ENCODE measurements around the gene ALKBH2.
"Not testable (repeated sequence)": the region's sequence is repeated elsewhere in the genome, so short reads cannot be mapped to it uniquely, and the experiment has no call there.

ALKBH2 gene

GRCh38 chr12:109069307-109070271 is 23.7 kb downstream of the ALKBH2 start:
- DNase-seq (ENCODE audit: low read depth in 2 of 2) = no peak

DNA sequence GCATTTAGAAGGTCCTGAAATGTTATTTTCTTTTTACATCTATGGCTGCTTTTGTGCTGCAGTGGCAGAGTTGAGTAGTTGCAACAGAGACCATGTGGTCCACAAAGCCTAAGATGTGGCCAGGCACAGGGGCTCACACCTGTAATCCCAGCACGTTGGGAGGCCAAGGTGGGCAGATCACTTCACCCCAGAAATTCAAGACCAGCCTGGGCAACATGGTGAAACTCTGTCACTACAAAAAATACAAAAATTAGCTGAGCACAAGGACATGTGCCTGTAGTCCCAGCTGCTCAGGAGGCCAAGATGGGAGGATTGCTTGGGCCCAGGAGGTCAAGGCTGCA is 27.4 kb downstream of the ALKBH2 start:
- no peak for DNase-seq (ENCODE audit: low read depth in 2 of 2)

GRCh38 chr12:109065154-109065852 is 28.0 kb downstream of the ALKBH2 start:
- DNase-seq (ENCODE audit: low read depth in 2 of 2) = no peak

- DNase-seq (ENCODE audit: low read depth in 2 of 2) = no peak
Measured at GRCh38 chr12:109064143-109064542, 29.1 kb downstream of the ALKBH2 start.

GRCh38 chr12:109058773-109059172 is 34.5 kb downstream of the ALKBH2 start:
- DNase-seq (ENCODE audit: low read depth in 2 of 2) = no peak

GRCh38 chr12:109057376-109057775 is 35.9 kb downstream of the ALKBH2 start:
- DNase-seq (ENCODE audit: low read depth in 2 of 2) = no peak

- no peak for DNase-seq (ENCODE audit: low read depth in 2 of 2)
Measured at GRCh38 chr12:109056891-109057290, 36.4 kb downstream of the ALKBH2 start.

DNA sequence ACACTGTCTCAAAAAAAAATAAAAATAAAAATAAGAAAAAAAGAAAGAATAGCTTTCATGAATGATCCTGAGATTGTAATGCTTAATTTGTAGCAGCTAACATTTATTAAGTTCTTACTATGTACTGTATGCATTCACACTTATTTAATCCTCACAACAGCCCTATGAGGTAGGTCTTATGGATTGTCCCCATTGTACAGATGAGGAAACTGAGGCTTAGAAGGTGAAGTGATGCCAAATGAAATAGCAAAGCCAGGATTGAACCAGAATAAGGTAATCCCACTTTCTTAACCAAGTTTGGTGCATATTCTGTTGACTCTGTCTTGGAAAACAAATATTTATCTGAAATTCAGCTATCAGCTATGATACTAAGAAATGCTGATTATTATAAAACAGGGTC is 38.8 kb downstream of the ALKBH2 start:
- no peak for DNase-seq (ENCODE audit: low read depth in 2 of 2)

DNA sequence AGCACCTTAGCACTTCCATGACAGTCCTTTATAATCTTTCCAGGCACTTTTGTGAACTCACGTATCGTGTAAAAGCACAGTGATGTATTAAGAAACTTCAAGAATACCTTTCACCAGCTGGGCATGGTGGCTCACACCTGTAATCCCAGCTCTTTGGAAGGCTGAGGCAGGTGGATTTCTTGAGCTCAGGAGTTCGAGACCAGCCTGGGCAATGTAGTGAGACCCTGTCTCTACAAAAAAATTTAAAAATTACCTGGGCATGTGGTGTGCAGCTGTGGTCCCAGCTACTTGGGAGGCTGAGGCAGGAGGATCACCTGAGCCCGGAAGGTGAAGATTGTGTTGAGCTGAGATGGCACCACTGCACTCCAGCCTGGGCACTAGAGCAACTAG is 39.2 kb downstream of the ALKBH2 start:
- DNase-seq (ENCODE audit: low read depth in 2 of 2) = not testable (repeated sequence)

- peak in 1 of 2 donors; percentile 14 for DNase-seq (ENCODE audit: low read depth in 2 of 2)
Measured at GRCh38 chr12:109053382-109054123, 39.7 kb downstream of the ALKBH2 start.

DNA sequence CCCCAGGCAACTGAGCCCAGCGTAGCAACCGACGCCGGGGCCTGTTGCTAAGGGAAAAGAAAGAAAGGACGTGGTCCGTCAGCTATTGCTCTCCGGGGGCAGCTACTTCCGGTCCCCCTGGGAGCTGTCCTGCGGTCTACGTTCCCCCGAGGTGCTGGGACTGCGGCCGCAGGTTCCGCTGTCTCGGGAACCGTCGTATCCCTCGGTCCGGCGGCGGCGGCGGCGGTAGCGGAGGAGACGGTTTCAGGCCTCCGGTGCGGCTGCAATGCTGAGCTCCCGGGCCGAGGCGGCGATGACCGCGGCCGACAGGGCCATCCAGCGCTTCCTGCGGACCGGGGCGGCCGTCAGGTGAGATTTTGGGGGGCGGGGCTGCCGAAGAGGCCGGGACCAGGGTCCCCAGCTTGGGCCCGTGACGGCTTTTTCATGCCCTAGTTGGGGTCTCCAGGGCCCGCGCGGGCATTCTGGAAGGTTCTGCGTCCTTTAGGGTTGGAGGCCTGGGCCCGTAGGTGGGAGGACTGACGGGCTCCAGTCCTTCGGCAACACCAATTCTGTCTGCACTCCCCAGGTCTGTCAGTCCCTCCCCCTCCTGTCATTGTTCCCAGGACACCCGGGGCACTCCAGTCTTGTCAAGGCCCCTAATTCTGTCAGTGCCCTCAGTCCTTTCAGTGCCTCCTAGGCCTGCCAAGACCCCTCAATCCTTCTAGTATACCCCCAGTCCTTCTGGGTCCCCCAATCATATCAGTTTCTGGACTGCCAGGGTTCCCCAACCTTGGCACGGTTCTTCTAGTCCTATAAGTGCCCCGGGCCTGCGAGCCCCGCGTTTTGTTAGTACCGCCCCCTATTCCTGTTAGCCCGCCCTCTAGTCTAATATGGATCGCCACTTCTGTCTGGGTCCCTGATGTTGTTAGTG is 40.6 kb downstream of the ALKBH2 start, which contains the start of gene USP30:
TSS of gene USP30 (plus strand) at position 163 of the 910 bp plus-strand sequence. CDS start at position 266, 103 bp downstream.
- peak; percentile 71 to 78 for DNase-seq (ENCODE audit: low read depth in 2 of 2)

DNA sequence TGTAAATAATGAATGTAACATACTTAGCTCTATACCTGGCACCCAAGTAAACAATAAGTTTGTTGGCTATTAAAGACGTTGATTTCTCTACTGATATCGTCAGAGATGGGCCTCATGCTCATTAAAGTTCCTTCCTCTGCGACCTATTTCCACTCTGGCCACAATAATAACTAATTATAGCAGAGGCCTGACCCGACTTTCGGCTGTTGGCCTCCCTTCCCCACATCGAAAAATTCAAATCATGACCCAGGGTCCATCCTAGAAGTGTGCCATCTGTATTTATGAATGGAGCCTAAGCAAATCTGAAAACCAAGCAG is 41.2 kb downstream of the ALKBH2 start:
- no peak for DNase-seq (ENCODE audit: low read depth in 2 of 2)

- not testable (repeated sequence) for DNase-seq (ENCODE audit: low read depth in 2 of 2)
Measured at GRCh38 chr12:109049794-109050193, 43.5 kb downstream of the ALKBH2 start.

- not testable (repeated sequence) for DNase-seq (ENCODE audit: low read depth in 2 of 2)
Measured at GRCh38 chr12:109048706-109049105, 44.6 kb downstream of the ALKBH2 start.

DNA sequence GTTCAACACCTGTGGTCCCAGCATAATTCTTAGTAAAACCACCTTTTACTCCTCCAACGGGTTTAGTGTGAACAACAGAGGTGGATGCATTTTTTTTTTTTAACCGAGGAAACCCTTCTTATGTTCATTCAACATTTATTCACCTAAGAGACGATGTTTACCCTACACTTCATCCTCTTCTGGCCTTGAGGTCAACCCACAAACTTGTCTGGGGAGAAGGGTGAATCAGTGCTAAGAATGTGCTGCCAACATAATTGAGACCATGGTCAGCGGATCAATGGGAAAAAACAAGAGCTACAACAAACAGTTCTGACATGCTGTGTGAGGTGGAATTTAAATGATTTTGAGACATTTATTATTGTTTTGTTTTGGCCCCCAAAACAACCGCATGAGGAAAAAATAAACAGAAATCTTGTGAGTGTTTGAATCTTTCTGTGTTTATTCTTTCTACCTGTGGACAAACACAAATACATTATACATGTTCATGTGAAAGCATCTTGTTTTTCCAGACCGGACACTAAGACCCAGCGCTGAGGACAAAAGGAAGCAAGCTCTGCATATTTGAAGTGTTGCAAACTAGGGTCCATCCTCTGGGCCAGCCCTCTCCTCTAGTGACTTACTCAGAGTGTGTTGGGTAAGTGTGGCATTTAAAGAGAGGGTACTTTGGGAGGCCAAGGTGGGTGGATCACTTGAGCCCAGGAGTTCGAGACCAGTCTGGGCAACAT is 46.0 kb downstream of the ALKBH2 start:
- DNase-seq (ENCODE audit: low read depth in 2 of 2) = no peak

- DNase-seq (ENCODE audit: low read depth in 2 of 2) = no peak
Measured at GRCh38 chr12:109044241-109044640, 49.0 kb downstream of the ALKBH2 start.
